ENCODE measurements around the gene MAG.

The MAG gene

GRCh38 chr19:35264268-35265125 is 27.5 kb upstream of the MAG start:
- no peak for DNase-seq (ENCODE audit: low spot score)
- no peak for FAIRE-seq

GRCh38 chr19:35265126-35265899 is 26.6 kb upstream of the MAG start:
- DNase-seq (ENCODE audit: low spot score) (no peak), FAIRE-seq (no peak)

DNA sequence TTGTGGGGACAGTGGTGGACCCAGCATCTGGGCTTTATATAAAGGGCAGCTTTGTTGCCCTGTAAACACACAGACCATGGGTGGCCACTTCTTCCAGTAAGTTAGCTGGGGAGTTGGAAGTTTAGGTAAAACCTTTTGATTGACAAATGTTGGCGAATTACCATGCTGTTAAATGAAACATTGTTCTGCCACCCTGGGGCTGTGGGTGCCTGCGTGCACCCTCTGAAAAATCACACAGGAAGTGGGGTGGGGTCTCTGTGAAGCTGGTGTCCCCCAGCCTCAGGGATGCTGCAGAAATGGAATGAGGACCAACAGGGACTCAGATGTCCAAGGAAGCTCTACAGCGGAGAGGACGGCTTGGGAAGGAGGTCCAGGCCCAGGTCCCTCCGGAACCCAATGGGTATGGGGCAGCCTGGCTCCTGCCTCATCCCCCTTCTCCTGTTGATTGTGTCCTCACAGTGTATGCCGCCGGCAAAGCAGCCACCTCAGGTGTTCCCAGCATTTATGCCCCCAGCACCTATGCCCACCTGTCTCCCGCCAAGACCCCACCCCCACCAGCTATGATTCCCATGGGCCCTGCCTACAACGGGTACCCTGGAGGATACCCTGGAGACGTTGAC is 26.0 kb upstream of the MAG start:
- no peak for FAIRE-seq
- no peak for DNase-seq (ENCODE audit: low spot score)

GRCh38 chr19:35266520-35267352 is 25.2 kb upstream of the MAG start:
- DNase-seq (ENCODE audit: low spot score) (peak; percentile 31), FAIRE-seq (no peak)

- peak; percentile 36 for DNase-seq (ENCODE audit: low spot score)
- FAIRE-seq: no peak
Observed at GRCh38 chr19:35267353-35267817, 24.6 kb upstream of the MAG start.

GRCh38 chr19:35267818-35268535 is 24.0 kb upstream of the MAG start:
- FAIRE-seq (peak; percentile 59), DNase-seq (ENCODE audit: low spot score) (peak; percentile 97)

DNA sequence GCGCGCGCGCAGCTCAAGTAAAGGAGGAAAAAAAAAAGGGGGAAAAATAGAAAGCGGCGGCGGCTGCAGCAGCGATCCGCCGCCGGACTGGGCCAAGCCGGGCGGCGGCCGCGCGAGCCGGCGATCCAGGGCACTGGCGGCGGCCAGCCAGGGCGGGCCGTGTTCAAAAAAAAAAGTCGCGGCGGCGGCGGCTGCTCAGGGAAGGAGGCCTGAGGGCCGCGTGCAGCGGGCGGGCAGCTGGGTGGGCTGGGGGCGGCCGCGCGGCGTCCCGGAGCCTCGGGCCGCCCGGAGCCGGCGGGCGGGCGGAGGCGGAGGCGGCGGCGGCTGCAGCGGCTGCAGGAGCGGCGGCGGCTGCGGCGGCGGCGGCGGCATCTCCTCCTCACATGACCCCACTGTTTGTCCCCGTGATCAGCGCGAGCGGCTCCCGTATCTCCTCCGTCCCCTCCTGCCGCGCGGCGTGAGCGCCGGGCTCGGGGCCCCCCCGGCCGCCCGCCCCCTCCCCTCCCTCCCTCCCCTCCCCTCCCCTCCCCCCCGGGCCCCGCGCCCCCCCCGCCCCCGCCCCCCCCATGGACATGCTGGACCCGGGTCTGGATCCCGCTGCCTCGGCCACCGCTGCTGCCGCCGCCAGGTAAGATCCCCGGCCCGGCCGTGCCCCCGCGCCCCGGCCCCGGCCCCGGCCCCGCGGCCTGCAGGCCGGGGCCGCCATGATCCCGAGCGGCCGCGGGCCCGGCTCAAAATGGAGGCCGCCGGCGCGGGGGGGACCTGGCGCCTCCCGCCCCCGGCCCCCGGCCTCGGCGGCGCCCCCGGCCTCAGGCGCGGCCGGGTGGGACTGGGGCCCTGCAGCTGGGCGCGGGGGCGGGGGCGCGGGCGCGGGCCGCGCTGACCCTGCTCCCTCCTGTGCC is 23.2 kb upstream of the MAG start, which contains the start of gene USF2:
USF2 (plus strand) TSS at position 427 of the 902 bp plus-strand sequence; CDS start at position 567, 140 bp downstream.
- DNase-seq (ENCODE audit: low spot score): peak; percentile 79

DNA sequence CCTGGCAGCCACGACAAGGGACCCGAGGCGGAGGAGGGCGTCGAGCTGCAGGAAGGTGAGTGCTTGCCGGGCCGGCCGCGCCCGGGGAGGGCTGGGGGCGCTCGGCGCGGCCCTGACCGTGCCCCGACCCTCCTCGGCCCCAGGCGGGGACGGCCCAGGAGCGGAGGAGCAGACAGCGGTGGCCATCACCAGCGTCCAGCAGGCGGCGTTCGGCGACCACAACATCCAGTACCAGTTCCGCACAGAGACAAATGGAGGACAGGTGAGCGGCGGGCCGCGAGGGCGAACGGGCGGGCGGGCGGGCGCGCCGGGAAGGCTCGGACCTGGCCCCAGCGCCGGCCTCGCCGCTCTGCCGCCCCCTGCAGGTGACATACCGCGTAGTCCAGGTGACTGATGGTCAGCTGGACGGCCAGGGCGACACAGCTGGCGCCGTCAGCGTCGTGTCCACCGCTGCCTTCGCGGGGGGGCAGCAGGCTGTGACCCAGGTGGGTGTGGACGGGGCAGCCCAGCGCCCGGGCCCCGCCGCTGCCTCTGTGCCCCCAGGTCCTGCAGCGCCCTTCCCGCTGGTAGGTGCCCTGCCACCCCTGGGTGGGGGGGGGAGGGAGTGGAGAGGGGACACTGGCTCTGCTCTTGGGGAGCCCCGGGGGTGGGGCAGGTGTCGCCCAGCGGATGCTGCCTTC is 22.4 kb upstream of the MAG start:
- DNase-seq (ENCODE audit: low spot score): peak; percentile 89
- FAIRE-seq: peak; percentile 79

More for the DNA sequence above, 23.2 kb upstream of the MAG start, which contains the start of gene USF2:
- no peak for FAIRE-seq

GRCh38 chr19:35270381-35270811 is 21.6 kb upstream of the MAG start:
- FAIRE-seq: no peak
- no peak for DNase-seq (ENCODE audit: low spot score)

- FAIRE-seq: no peak
- no peak for DNase-seq (ENCODE audit: low spot score)
Observed at GRCh38 chr19:35271546-35271945, 20.4 kb upstream of the MAG start.

DNA sequence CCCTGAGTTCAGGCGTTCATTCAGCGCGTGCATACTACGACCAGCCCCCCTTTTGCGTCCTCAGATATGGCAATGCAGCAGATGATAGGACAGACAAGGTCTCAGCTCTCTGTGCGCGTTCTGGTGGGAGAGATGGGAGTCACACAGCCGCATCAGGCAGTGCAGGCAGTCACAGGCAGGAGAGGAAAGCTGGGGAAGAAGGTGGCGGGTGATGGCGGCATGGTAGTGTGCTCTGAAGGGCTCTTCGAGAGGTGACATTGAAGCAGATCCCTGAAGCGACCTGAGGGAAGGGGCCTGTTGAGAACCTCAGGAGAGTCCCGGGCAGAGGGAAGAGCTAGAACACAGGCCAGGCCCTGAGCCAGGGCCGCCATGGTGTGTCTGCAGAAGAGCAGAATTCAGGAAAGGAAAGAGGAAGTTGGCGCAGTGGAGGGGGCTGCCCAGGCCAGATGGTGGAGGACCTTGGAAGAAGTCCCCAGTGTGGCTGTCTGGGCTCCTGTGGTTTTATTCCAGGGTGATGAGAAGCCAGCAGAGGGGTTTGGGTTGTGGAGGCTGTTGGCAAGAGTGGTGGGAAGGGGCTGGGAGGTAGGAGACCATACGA is 19.7 kb upstream of the MAG start:
- DNase-seq (ENCODE audit: low spot score): no peak
- FAIRE-seq: no peak

GRCh38 chr19:35272954-35273649 is 18.9 kb upstream of the MAG start:
- no peak for DNase-seq (ENCODE audit: low spot score)
- FAIRE-seq: no peak

- FAIRE-seq: no peak
- no peak for DNase-seq (ENCODE audit: low spot score)
Observed at GRCh38 chr19:35273686-35274259, 18.2 kb upstream of the MAG start.

DNA sequence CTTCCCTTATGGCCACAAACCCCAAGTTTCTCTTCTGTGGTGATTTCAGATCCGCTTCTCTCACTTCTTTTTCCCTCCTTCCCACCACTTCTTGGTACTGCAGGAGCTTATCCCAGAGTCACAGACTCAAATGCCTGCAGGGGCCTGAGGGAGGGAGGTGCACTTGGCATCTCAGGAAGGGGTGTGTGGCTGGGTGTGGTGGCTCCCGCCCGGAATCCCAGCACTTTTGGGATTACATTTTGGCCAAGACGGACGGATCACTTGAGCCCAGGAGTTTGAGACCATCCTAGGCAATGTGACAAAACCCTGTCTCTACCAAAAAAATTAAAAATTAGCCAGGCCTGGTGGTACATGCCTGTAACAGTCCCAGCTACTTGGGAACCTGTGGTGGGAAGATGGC is 17.6 kb upstream of the MAG start:
- FAIRE-seq: no peak
- no peak for DNase-seq (ENCODE audit: low spot score)

GRCh38 chr19:35276706-35277281 is 15.2 kb upstream of the MAG start:
- DNase-seq (ENCODE audit: low spot score): no peak
- no peak for FAIRE-seq

DNA sequence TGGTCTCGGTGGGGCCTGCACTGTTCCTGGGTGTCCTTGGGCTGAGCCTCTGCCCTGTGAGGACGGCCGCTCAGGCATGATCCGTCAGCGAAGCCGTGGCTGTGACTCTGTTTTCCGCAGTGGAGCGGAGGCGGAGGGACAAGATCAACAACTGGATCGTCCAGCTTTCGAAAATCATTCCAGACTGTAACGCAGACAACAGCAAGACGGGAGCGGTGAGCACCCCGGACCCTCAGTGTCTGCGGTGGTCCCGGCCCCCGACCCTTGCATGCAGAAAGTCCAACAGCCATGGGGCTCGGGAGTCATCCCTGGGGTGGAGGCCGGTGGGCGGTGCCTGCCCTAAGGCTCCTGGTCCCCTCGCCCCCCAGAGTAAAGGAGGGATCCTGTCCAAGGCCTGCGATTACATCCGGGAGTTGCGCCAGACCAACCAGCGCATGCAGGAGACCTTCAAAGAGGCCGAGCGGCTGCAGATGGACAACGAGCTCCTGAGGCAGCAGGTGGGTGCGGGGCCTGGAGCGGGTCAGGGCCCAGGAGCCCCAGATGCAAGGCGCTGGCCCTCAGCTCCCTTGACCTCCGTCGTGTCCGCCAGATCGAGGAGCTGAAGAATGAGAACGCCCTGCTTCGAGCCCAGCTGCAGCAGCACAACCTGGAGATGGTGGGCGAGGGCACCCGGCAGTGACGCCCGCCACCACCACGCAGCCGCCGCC is 13.2 kb upstream of the MAG start:
- DNase-seq (ENCODE audit: low spot score): no peak
- FAIRE-seq: no peak
